NCI-H2107 treated with DMSO at 0.1 percent for 48 hours (cell line): Measurements from ENCODE around the gene RAP1GAP.

Source experiments
- DNase-seq: peaks from one replicate; lab custom pipeline; 2025; ENCODE audit not compliant: unreplicated experiment; lab: John Stamatoyannopoulos, UW

The RAP1GAP gene

GRCh38 chr1:21614419-21615115 is 54.6 kb downstream of the RAP1GAP start:
- DNase-seq, result no peak

- DNase-seq, result no peak
Observed at GRCh38 chr1:21613072-21613867, 55.9 kb downstream of the RAP1GAP start.

- DNase-seq, result no peak
Observed at GRCh38 chr1:21612057-21612456, 57.1 kb downstream of the RAP1GAP start.

GRCh38 chr1:21610989-21611785 is 58.0 kb downstream of the RAP1GAP start:
- no peak for DNase-seq

- DNase-seq, result no peak
Observed at GRCh38 chr1:21610027-21610426, 59.1 kb downstream of the RAP1GAP start.

- no peak for DNase-seq
Observed at GRCh38 chr1:21608798-21609197, 60.4 kb downstream of the RAP1GAP start.

GRCh38 chr1:21607549-21608529 is 61.3 kb downstream of the RAP1GAP start:
- DNase-seq, result no peak

- DNase-seq, result no peak
Observed at GRCh38 chr1:21605964-21606705, 63.0 kb downstream of the RAP1GAP start.

- no peak for DNase-seq
Observed at GRCh38 chr1:21605012-21605715, 64.0 kb downstream of the RAP1GAP start.

GRCh38 chr1:21604208-21604957 is 64.8 kb downstream of the RAP1GAP start:
- DNase-seq, result no peak

GRCh38 chr1:21603177-21604138 is 65.7 kb downstream of the RAP1GAP start:
- DNase-seq, result no peak

- DNase-seq, result no peak
Observed at GRCh38 chr1:21601278-21602048, 67.7 kb downstream of the RAP1GAP start.

GRCh38 chr1:21599402-21599801 is 69.8 kb downstream of the RAP1GAP start:
- DNase-seq, result no peak

- DNase-seq, result no peak
Observed at GRCh38 chr1:21598904-21599303, 70.3 kb downstream of the RAP1GAP start.

- no peak for DNase-seq
Observed at GRCh38 chr1:21598417-21598816, 70.7 kb downstream of the RAP1GAP start.

GRCh38 chr1:21597753-21598152 is 71.4 kb downstream of the RAP1GAP start:
- DNase-seq, result no peak

GRCh38 chr1:21596628-21597027 is 72.5 kb downstream of the RAP1GAP start:
- DNase-seq, result no peak
